SJSA1 (cell line): ENCODE measurements around the gene WDR90. TPM values are rescaled to one million over a fixed set of nuclear protein-coding genes. Genes with fewer than 3 reads are reported as not detected.

Experiments
- DNase-seq, 2 experiments: peaks; one replicate each; pipeline ENCODE4 v3.0.0-alpha.2; 2015 to 2020; ENCODE audit warnings: low spot score in 2 of 2, low read depth in 1 of 2
- H3K27ac ChIP-seq: fragments of 250-450 bp; sonication (Bioruptor Pico); 2 replicates; pipeline ENCODE4 v1.5.1; 2020; ENCODE audit warnings: mild to moderate bottlenecking, moderate library complexity
- H3K27me3 ChIP-seq: fragments of 250-450 bp; sonication (Bioruptor Pico); replicated peaks from 2 replicates; pipeline ENCODE4 v1.5.1; 2020; ENCODE audit warnings: mild to moderate bottlenecking, moderate library complexity
- H3K36me3 ChIP-seq: fragments of 250-450 bp; sonication (Bioruptor Pico); 2 replicates; pipeline ENCODE4 v1.5.1; 2020; ENCODE audit warnings: mild to moderate bottlenecking
- H3K4me1 ChIP-seq: fragments of 250-450 bp; sonication (Bioruptor Pico); replicated peaks from 2 replicates; pipeline ENCODE4 v1.6.1; 2021; ENCODE audit warnings: mild to moderate bottlenecking
- H3K4me3 ChIP-seq: fragments of 250-450 bp; sonication (Bioruptor Pico); 2 replicates; pipeline ENCODE4 v1.5.1; 2020; ENCODE audit warnings: mild to moderate bottlenecking
- H3K9me3 ChIP-seq: fragments of 250-450 bp; sonication (Bioruptor Pico); replicated peaks from 2 replicates; pipeline ENCODE4 v1.5.1; 2020; ENCODE audit warnings: mild to moderate bottlenecking
- total RNA-seq: library from RNA; depleted of rRNA; stranded (reverse); fragments of >200 nt; shearing (Covaris generic); gene quantifications from 2 replicates; pipeline ENCODE4 v1.2.3, GENCODE V29; 2014; rRNA removed

WDR90 gene
- 12.1 and 31.9 TPM in 2 replicates for total RNA-seq

DNA sequence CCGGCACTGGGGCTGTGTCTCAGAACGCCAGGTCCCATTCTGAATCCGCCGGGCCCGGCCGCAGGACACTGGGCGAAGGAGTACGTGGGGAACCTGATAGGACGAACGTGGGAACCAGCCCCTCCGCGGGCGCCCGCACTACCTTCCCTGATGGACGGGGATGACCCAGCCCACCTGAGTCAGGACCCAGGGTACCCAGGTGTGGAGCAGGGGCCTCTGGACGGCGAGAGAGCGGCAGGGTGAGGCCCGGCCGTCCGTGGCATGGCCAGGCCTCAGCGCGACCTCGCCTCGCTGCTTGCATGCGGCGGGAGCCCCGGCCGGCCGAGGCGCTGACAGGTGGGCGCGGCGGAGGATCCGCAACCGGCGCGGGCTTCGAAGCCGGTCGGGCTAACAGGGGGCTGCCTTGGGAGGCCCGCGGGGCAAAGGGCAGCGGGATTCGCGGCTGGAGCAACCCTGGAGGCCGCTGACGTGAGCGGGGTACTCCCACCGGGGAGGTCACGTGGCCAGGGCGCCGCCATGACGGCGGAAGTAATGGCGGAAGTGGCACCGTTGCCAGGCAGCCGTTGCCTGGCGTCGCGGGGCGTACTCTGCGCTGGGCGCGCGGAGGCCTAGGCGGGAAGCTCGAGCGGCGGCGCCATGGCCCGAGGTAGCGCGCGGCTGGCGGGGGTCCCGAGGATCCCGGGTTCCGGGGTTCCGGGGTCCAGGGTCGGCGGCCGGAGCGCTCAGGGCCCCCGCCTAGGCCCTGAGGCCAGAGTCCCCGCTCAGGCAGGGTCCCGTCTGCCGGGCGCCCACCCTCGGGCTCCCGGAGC, at the start of gene WDR90:
Gene WDR90, plus strand, starts transcription at position 585 of the 809 bp plus-strand sequence. Its CDS starts 52 bp downstream, at position 637.
- Histone ChIP-seq H3K4me1 (peaks cover 25% of the 10 kb centered on the region), H3K4me3 (peak within 1 kb of the TSS; percentile 81), H3K27ac (peak within 1 kb of the TSS; percentile 75), H3K9me3 (no peaks in the 10 kb centered on the region), H3K27me3 (peaks cover 4% of the 10 kb centered on the region), H3K36me3 (peaks cover 37% of the 10 kb centered on the region)
- DNase-seq = peak; percentile 85 to 92

DNA sequence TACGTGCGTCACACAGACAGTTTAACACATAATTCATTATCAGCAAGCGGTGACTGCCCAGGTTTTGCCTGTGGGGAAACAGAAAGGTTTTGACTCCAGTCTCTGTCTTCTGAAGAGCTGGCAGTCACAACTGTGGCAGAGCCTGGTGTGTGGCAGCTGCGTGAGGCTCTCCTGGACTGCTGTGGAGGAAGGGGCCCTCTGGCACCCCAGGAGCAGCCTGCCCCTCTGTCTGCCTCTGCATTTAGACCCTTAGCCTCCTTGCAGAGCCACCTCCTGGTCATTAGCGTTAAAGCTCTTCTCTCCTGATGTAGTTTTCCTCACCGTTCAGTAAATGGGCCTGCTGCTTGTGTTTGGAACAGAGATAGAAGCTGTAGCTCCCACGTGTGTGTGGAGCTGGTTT, 48.4 kb upstream of the WDR90 start:
- H3K4me3 ChIP-seq = no peak overlapping the region
- no peaks in the 10 kb centered on the region for H3K27me3 ChIP-seq
- H3K27ac ChIP-seq = no peak overlapping the region
- H3K9me3 ChIP-seq = no peaks in the 10 kb centered on the region
- DNase-seq = no peak
- peaks cover 5% of the 10 kb centered on the region; the same call in 1 of the 2 replicates for H3K36me3 ChIP-seq
- no peaks in the 10 kb centered on the region for H3K4me1 ChIP-seq

DNA sequence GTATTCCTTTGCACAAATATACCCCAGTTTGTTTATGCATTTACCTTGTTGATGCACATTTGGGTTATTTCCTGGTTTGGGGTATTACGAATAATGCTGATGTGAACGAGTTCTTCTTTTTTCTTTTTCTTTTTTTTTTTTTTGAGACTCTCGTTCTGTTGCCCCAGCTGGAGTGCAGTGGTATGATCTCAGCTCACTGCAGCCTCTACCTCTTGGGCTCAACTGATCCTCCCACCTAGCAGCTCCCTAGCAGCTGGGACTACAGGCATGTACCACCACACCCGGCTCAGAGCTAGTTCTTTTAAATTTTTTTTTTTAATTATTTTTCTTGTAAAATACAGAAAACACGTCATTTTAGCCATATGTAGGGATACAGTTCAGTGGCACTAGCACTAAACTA, 45.2 kb upstream of the WDR90 start:
- peaks cover 2% of the 10 kb centered on the region; the same call in 1 of the 2 replicates for H3K36me3 ChIP-seq
- no peaks in the 10 kb centered on the region for H3K9me3 ChIP-seq
- H3K27ac ChIP-seq = no peak overlapping the region
- H3K27me3 ChIP-seq = no peaks in the 10 kb centered on the region
- no peaks in the 10 kb centered on the region for H3K4me1 ChIP-seq
- DNase-seq = no peak
- H3K4me3 ChIP-seq = no peak overlapping the region

DNA sequence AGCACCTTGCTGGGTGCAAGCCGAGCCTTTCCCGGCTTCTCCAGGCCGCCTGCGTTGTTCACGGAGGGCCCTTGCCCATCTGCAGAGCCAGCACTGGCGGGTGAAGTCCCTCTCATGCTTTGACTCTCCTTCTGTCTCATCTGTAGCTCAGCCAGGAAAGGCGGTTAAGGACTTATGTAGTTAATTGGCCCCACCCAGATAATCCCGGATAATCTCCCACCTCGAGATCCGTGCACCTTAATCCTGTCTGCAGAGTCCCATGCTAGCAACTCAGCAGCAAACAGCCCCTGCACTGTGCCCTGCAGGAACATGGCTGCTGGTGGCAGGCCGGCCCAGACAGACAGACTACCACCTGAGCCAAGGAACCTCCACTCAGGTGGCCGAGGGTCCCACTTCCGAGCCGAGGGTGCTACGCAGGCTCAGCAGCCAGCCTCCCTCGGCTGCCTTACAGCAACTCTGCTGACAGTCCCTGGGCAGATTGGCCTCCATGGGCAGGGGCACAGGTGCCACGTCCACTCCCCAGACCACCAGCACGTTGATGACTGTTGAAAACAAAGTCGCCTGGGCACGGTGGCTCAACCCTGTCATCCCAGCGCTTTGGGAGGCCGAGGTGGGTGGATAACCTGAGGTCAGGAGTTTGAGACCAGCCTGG, 42.4 kb upstream of the WDR90 start:
- H3K4me3 ChIP-seq = no peak overlapping the region
- no peak overlapping the region for H3K27ac ChIP-seq
- H3K9me3 ChIP-seq = no peaks in the 10 kb centered on the region
- no peaks in the 10 kb centered on the region for H3K27me3 ChIP-seq
- DNase-seq = no peak
- H3K4me1 ChIP-seq = no peaks in the 10 kb centered on the region
- no peaks in the 10 kb centered on the region for H3K36me3 ChIP-seq

DNA sequence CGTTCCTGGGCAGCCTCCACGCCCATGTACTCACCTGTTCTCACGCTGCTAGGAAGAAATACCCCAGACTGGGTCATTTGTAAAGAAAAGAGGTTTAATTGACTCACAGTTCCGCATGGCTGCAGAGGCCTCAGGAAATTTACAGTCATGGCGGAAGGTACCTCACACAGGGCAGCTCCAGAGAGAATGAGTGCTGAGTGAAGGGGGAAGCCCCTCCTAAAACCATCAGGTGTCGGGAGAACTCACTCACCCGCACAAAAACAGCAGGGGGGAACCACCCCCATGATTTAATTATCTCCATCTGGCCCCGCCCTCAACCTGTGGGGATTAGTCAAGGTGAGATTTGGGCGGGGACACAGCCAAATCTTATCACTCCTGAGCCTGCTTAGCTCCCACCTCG, 41.1 kb upstream of the WDR90 start:
- H3K4me3 ChIP-seq = no peak overlapping the region
- no peaks in the 10 kb centered on the region for H3K36me3 ChIP-seq

DNA sequence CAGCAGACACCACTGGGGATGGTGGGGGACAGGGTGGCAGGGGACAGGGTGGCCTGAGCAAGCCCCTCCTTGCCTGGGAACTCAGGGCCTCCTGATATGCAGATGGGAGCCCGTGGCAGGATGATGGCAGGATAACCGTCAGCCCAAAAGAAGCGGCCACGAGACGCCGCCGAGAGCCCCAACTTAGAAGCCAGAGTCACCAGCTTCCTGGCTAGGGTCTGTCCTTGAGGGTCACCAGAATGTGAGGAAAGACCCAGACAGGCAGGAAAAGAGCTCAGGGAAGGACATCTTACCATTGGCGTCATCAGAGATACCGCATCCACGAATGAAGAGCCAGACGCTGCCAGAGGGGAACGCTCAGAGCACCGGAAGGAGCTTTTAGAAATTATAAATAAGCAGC, 39.8 kb upstream of the WDR90 start:
- no peaks in the 10 kb centered on the region for H3K27me3 ChIP-seq
- no peaks in the 10 kb centered on the region for H3K4me1 ChIP-seq
- H3K36me3 ChIP-seq = no peaks in the 10 kb centered on the region
- H3K27ac ChIP-seq = no peak overlapping the region
- no peak for DNase-seq
- H3K4me3 ChIP-seq = no peak overlapping the region
- no peaks in the 10 kb centered on the region for H3K9me3 ChIP-seq

More for the DNA sequence above, 41.1 kb upstream of the WDR90 start:
- Histone ChIP-seq H3K27ac (no peak overlapping the region), H3K4me1 (no peaks in the 10 kb centered on the region), H3K27me3 (no peaks in the 10 kb centered on the region), H3K9me3 (no peaks in the 10 kb centered on the region)
- DNase-seq = no peak

DNA sequence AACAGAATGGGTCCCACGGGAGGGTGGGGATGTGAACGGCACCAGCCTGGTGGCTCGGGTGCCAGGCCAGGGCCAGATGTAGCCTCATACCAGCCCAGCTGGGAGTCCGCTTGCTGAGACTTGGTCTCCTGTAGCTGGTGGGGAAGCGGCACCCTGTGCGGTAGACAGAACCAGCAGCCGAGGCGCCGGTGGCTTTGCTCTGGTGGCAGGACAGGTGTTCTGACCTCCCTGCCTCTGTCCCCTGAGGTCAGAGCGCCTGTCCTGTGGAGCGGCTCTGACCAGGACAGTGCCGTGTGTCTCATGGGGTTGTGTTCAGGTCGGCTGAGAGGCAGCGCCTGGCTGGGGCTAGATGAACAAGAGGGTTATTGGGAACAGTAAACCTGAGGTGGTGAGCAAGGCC, 39.2 kb upstream of the WDR90 start:
- DNase-seq = no peak
- H3K27ac ChIP-seq = no peak overlapping the region
- no peaks in the 10 kb centered on the region for H3K36me3 ChIP-seq
- no peaks in the 10 kb centered on the region for H3K9me3 ChIP-seq
- no peaks in the 10 kb centered on the region for H3K27me3 ChIP-seq
- H3K4me1 ChIP-seq = no peaks in the 10 kb centered on the region
- no peak overlapping the region for H3K4me3 ChIP-seq

DNA sequence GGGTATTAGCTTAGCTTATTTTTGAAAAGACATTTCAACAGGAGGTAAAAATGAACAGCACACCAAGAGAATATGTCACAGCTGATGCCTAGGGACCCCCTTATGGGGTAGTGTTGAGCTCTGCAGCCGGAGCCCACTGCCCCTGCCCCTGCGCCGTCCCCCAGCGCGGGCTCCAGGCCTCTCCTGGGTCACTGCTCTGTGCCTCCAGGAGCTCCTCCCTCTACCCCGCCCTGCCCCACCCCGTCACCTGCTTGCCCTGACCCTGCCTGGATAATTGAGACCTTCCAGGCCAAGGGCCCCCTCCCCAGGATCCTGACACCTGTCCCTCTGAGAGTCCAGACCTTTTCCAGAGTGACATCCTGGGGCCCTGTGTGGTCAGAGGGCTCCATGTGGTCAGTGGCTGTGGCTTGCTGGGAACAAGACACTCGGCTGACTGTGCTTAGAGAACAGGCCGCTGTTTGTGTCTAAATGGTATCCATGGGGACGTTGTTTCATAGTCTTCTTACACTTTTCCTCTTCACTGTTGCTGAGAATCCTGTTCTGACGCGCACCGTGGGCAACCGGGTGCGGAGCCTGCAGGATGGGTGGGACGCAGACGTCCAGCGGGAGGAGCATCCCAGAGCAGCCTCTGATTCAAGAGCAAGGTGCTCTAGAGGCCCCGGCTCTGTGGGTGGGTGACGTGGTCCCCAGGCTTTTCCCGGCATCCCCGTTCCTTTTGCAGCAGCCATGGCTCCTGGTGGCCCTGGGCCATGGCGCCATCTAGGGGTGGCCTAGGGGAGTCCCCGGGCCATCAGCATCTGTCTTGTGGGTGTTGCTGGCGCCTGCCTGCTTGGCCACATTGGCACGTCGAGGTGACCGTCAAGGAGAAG, 38.4 kb upstream of the WDR90 start:
- DNase-seq = no peak
- no peak overlapping the region for H3K27ac ChIP-seq
- H3K27me3 ChIP-seq = no peaks in the 10 kb centered on the region
- no peaks in the 10 kb centered on the region for H3K4me1 ChIP-seq
- H3K36me3 ChIP-seq = no peaks in the 10 kb centered on the region
- H3K9me3 ChIP-seq = no peaks in the 10 kb centered on the region
- H3K4me3 ChIP-seq = no peak overlapping the region

DNA sequence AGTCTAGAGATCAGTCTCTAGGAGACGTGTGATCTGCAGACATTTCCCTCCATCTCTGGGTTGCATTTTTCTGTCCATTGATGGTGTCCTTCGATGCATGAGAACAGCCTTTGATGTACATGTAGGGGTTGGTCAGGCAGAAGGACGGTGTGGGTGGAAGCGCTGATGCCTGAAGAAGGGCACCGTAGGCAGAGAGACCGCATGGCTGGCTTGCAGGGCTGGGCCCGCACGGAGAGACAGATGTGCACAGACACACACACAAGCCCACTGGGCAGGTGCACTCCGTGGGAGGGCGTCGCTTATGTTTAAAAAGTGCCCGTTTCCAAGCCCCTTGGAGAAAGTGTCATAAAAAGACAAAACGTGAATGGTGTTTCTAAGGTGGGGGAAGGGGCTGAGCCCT, 34.0 kb upstream of the WDR90 start:
- H3K9me3 ChIP-seq = no peaks in the 10 kb centered on the region
- DNase-seq = no peak
- H3K36me3 ChIP-seq = no peaks in the 10 kb centered on the region
- no peak overlapping the region for H3K27ac ChIP-seq
- no peak overlapping the region for H3K4me3 ChIP-seq
- no peaks in the 10 kb centered on the region for H3K27me3 ChIP-seq
- H3K4me1 ChIP-seq = no peaks in the 10 kb centered on the region

DNA sequence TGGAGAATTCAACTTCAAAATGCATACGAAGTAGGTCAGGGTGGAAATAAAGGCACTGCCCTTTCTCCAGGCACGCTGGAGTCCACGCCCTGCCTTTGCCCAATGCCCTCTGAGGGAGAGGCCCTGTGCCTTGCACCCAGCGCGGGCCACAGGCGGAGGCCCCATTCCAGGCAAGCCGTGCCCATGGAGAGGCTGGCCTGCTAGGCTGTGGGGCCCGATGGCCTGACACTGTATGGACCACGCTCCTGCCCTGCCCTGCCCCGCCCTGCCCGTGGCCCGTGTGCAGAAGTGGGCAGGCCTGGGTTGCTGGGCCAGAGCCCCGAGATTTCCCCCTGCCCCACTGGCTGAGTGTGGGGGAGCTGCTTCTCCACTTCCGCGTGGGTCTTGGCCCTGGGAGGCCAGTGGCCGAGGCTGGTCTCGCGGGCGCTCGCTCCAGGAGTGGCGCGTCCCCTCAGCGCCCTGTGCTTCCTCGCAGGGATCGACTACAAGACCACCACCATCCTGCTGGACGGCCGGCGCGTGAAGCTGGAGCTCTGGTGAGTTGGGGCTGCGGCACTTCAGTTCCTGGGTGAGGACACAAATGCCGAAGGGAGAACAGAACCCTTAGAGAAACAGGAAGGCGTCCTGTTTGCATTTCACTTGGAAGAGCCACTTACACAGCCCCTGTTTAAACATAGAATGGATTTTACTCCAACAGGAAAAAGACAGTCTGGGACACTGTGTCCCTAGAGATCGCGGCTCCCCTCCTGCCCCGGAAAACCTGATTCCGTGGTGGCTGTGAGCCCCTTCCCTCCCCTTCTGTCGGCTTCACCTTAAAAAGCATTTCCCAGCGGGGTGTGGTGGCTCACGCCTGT, 32.2 kb upstream of the WDR90 start:
- no peak overlapping the region for H3K27ac ChIP-seq
- DNase-seq = no peak

DNA sequence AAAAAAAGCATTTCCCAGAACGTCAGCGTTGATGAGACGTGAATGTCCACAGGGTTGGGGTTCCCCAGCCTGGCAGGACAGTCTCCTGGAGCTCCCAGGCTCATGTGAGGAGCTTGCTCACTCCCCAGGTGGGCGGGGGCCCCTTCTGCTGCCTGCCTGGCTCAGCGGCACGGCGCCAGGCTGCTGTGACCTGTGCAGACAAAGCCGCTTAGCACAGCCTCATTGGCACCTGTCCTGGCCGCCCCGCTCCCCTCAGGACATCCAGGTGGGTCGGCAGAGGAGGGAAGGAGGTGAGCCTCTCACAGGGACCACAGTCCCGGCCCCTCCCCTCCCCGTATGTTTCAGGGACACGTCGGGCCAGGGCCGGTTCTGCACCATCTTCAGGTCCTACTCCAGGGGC, 31.3 kb upstream of the WDR90 start:
- no peak overlapping the region for H3K27ac ChIP-seq
- H3K27me3 ChIP-seq = no peaks in the 10 kb centered on the region
- no peaks in the 10 kb centered on the region for H3K4me1 ChIP-seq
- H3K4me3 ChIP-seq = no peak overlapping the region
- no peaks in the 10 kb centered on the region for H3K9me3 ChIP-seq
- no peaks in the 10 kb centered on the region for H3K36me3 ChIP-seq
- no peak for DNase-seq

More for the DNA sequence above, 32.2 kb upstream of the WDR90 start:
- no peaks in the 10 kb centered on the region for H3K27me3 ChIP-seq
- H3K36me3 ChIP-seq = no peaks in the 10 kb centered on the region
- H3K4me1 ChIP-seq = no peaks in the 10 kb centered on the region
- no peaks in the 10 kb centered on the region for H3K9me3 ChIP-seq
- no peak overlapping the region for H3K4me3 ChIP-seq

DNA sequence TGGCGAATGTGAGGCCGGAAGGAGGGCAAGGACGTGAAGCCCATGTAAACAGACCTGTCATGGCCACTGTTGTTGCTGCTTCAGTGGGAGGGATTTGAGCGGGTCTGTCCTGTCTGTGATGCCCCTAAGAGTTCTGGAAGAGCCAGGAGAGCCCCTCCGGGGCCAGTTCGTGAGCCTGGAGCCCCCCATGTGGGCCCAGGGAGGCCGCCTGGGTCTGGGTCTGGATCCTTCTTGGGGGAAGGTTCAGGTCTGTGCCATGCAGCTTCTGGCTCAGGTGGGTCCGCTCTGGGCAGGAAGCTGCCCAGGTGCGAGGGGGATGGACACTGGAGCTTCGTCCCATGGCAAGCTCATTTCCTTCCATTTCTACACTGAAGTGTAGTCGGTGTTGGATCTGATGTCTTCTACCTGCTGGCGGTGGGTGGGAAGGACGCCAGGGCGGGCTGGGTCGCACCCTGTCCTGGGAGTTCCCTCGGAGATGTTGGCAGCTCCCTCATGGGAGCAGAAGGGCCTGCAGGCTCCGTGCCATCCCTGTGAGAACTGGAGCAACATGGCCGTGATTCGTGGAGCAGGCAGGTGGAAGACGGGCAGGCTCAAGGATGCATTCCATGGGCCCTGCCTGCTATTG, 29.6 kb upstream of the WDR90 start:
- Histone ChIP-seq H3K4me1 (no peaks in the 10 kb centered on the region), H3K27me3 (no peaks in the 10 kb centered on the region), H3K27ac (no peak overlapping the region), H3K4me3 (no peak overlapping the region), H3K36me3 (no peaks in the 10 kb centered on the region), H3K9me3 (no peaks in the 10 kb centered on the region)
- DNase-seq = no peak
